ENCODE data around the gene LAMA3.

Gene LAMA3

DNA sequence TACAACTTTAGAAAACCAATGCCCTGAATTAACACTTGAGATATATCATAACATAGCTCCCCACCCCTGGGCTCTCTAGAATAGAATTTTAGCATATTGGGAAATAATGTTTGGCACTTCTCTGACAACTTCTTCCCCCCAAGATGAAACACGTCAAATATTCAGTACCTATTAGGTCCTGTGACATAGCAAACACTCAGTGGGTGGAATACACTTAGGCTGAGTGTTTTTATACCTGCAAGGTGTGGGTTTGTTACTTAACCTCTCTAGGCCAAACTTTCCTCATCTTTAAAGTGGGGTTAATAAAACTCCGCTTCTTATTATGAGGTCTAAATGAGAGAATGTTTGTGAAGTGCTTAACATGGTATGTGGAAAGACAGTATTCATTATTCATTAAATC, 56.1 kb downstream of the LAMA3 start:
- DNase-seq (ENCODE audit: low read depth): no peak
- TF ChIP-seq, protein P1, sequence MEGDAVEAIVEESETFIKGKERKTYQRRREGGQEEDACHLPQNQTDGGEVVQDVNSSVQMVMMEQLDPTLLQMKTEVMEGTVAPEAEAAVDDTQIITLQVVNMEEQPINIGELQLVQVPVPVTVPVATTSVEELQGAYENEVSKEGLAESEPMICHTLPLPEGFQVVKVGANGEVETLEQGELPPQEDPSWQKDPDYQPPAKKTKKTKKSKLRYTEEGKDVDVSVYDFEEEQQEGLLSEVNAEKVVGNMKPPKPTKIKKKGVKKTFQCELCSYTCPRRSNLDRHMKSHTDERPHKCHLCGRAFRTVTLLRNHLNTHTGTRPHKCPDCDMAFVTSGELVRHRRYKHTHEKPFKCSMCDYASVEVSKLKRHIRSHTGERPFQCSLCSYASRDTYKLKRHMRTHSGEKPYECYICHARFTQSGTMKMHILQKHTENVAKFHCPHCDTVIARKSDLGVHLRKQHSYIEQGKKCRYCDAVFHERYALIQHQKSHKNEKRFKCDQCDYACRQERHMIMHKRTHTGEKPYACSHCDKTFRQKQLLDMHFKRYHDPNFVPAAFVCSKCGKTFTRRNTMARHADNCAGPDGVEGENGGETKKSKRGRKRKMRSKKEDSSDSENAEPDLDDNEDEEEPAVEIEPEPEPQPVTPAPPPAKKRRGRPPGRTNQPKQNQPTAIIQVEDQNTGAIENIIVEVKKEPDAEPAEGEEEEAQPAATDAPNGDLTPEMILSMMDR (conservative IDR thresholded peaks at IDR 0.05; ENCODE audit: low read depth, low read length): no peak
- H3K4me3 ChIP-seq (ENCODE audit: low read length): no peak overlapping the region

DNA sequence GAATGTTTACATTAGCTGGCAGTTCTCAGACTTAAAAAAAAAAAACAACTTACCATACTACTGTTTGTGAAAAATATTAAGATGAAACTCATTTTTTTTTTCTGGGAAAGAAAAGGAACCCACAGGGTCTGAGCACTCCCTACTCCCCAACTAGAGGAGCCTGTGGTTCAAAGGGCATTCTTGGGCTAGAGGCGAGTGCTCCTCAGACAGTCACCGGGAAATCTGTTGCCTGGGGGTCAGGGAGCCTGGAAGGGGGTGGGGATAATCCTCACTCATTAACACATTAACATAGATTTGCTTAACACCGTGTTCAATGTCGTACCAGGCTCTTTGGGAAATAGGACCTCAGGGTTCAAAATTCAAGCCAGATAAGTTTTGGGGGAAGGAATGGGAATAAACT, 57.6 kb downstream of the LAMA3 start:
- TF ChIP-seq, protein P1 (conservative IDR thresholded peaks at IDR 0.05; ENCODE audit: low read depth, low read length): no peak
- no peak for DNase-seq (ENCODE audit: low read depth)
- no peak overlapping the region for H3K4me3 ChIP-seq (ENCODE audit: low read length)

- H3K4me3 ChIP-seq (ENCODE audit: low read length): no peak overlapping the region
- no peak for DNase-seq (ENCODE audit: low read depth)
- TF ChIP-seq, protein P1 (conservative IDR thresholded peaks at IDR 0.05; ENCODE audit: low read depth, low read length): no peak
Observed at GRCh38 chr18:23752363-23752762, 63.1 kb downstream of the LAMA3 start.

- TF ChIP-seq, protein P1 (conservative IDR thresholded peaks at IDR 0.05; ENCODE audit: low read depth, low read length): no peak
- no peak overlapping the region for H3K4me3 ChIP-seq (ENCODE audit: low read length)
- no peak for DNase-seq (ENCODE audit: low read depth)
Observed at GRCh38 chr18:23752796-23753195, 63.5 kb downstream of the LAMA3 start.

DNA sequence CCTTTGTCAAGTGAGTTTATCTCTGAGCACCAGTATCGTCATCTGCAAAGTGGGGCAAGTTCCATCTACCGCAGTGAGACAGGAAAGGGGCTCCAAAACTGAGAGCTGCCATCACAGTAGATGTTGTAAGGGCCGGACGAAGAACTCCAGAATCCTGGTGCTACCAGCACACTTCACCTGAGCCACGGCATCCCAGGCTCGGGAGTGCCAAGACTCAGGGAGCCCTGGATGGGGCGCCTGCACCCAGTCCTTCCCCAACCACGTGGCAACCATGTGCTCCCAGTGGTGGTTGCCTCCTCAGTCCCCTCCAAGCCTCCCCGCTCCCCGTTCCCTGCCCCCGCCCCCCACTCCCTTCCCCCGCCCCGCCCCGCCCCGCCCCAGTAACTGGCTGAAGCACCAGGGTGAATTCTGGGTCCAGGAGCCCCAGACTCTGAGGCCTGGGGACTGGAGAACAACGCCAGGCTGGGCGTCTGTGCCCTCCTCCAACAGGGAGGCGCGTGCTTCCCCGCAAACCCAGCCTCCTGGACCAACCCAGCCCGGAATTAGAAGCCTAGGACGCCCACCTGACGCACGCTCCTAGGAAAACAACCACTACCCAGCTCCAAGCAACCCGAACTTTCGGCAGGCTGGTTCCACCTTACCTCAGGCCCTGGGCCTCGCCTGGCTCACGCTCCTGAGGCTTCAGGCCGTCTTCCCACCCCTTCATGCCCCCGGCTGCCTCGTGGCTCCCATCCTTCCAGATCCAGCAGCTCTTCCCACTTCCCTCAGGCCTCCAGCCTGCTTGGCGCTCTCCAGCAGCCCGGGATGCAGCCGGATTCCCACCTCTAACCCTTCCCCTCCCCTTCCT, 67.6 kb downstream of the LAMA3 start:
- H3K4me3 ChIP-seq (ENCODE audit: low read length): no peak overlapping the region
- TF ChIP-seq, protein P1 (conservative IDR thresholded peaks at IDR 0.05; ENCODE audit: low read depth, low read length): no peak
- DNase-seq (ENCODE audit: low read depth): no peak

DNA sequence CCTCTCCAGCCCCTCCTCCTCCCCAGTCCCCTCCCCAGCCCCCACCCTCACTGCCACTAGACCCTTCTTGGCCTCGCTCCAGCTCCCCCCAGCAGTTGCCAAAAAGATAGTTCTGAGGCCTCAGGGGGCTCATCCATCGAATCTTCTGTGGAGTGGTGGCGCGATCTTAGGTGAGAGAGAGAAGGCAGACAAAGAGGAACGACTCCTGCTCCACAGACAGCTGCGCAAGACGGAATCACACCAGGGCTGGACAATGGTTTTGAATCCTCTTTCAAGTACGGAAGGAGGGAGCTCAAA, 68.1 kb downstream of the LAMA3 start:
- DNase-seq (ENCODE audit: low read depth): no peak
- no peak overlapping the region for H3K4me3 ChIP-seq (ENCODE audit: low read length)
- TF ChIP-seq, protein P1 (conservative IDR thresholded peaks at IDR 0.05; ENCODE audit: low read depth, low read length): no peak

DNA sequence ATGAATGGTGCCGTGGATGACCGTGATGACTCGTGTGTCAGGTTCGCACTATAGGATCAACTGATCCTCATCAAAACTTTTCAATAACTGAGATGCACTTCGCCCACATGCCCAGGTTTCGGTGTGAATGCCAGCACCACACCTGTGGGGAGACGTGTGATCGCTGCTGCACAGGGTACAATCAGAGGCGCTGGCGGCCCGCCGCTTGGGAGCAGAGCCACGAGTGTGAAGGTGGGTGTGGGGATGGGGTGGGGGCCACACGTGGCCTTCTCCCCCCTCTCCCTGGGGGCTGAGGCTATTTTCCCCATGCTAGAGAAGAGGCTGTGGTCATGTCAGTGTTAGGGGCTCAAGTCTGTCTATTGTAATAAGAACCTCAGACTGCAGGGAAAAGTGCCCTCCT, 69.0 kb downstream of the LAMA3 start:
- no peak overlapping the region for H3K4me3 ChIP-seq (ENCODE audit: low read length)
- no peak for DNase-seq (ENCODE audit: low read depth)
- TF ChIP-seq, protein P1 (conservative IDR thresholded peaks at IDR 0.05; ENCODE audit: low read depth, low read length): no peak

Measured in retinal pigment epithelial cell (primary cell).